Osteocyte (in vitro differentiated cells): ENCODE results near the gene SLC4A3. TPM values are rescaled to one million over a fixed set of nuclear protein-coding genes. Genes with fewer than 3 reads are reported as not detected.

Experiments used
- DNase-seq: peaks from one replicate; pipeline ENCODE4 v3.0.0; 2021; ENCODE audit warnings: mixed read lengths; ENCODE audit not compliant: unreplicated experiment; ENCODE audit errors: extremely low spot score
- H3K27ac Mint-ChIP-seq: one replicate; pipeline ENCODE4 v1.8.0; 2021; ENCODE audit warnings: mild to moderate bottlenecking, mixed read lengths; ENCODE audit not compliant: unreplicated experiment
- H3K27me3 Mint-ChIP-seq: one replicate; pipeline ENCODE4 v1.8.0; 2021; ENCODE audit warnings: mixed read lengths; ENCODE audit not compliant: unreplicated experiment
- H3K36me3 Mint-ChIP-seq: one replicate; pipeline ENCODE4 v1.8.0; 2021; ENCODE audit warnings: mixed read lengths; ENCODE audit not compliant: unreplicated experiment
- H3K4me1 Mint-ChIP-seq: one replicate; pipeline ENCODE4 v1.8.0; 2021; ENCODE audit warnings: mixed read lengths; ENCODE audit not compliant: unreplicated experiment
- H3K4me3 Mint-ChIP-seq: one replicate; pipeline ENCODE4 v1.8.0; 2021; ENCODE audit warnings: mild to moderate bottlenecking, moderate library complexity, mixed read lengths; ENCODE audit not compliant: unreplicated experiment
- H3K9me3 Mint-ChIP-seq: one replicate; pipeline ENCODE4 v1.8.0; 2021; ENCODE audit warnings: mixed read lengths; ENCODE audit not compliant: unreplicated experiment
- total RNA-seq: library from RNA; stranded (reverse); gene quantifications from 2 replicates; pipeline ENCODE4 v1.2.1, GENCODE V29; 2021
- TF ChIP-seq, protein P1 (sequence below): fragments of 200-600 bp; sonication (generic); IDR thresholded peaks from 2 replicates; pipeline ENCODE4 v1.5.0; 2021; ENCODE audit warnings: antibody characterized with exemption, mild to moderate bottlenecking, moderate library complexity

The SLC4A3 gene
- total RNA-seq, 1 donor from 2014 or later: 11.6 TPM

- H3K27me3 Mint-ChIP-seq: peaks cover 28% of the 10 kb centered on the region
- TF ChIP-seq, protein P1, sequence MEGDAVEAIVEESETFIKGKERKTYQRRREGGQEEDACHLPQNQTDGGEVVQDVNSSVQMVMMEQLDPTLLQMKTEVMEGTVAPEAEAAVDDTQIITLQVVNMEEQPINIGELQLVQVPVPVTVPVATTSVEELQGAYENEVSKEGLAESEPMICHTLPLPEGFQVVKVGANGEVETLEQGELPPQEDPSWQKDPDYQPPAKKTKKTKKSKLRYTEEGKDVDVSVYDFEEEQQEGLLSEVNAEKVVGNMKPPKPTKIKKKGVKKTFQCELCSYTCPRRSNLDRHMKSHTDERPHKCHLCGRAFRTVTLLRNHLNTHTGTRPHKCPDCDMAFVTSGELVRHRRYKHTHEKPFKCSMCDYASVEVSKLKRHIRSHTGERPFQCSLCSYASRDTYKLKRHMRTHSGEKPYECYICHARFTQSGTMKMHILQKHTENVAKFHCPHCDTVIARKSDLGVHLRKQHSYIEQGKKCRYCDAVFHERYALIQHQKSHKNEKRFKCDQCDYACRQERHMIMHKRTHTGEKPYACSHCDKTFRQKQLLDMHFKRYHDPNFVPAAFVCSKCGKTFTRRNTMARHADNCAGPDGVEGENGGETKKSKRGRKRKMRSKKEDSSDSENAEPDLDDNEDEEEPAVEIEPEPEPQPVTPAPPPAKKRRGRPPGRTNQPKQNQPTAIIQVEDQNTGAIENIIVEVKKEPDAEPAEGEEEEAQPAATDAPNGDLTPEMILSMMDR: no peak
- DNase-seq: no peak
- H3K9me3 Mint-ChIP-seq: peaks cover 11% of the 10 kb centered on the region
- H3K4me1 Mint-ChIP-seq: peaks cover 3% of the 10 kb centered on the region
- no peaks in the 10 kb centered on the region for H3K36me3 Mint-ChIP-seq
- H3K4me3 Mint-ChIP-seq: no peak overlapping the region
- H3K27ac Mint-ChIP-seq: no peak overlapping the region
Observed at GRCh38 chr2:219661197-219661954, 33.9 kb downstream of the SLC4A3 start.

GRCh38 chr2:219661955-219662395, 34.5 kb downstream of the SLC4A3 start:
- no peak overlapping the region for H3K27ac Mint-ChIP-seq
- H3K4me1 Mint-ChIP-seq: peaks cover 3% of the 10 kb centered on the region
- no peak for DNase-seq
- H3K36me3 Mint-ChIP-seq: no peaks in the 10 kb centered on the region
- no peak overlapping the region for H3K4me3 Mint-ChIP-seq
- H3K27me3 Mint-ChIP-seq: peaks cover 23% of the 10 kb centered on the region
- peaks cover 6% of the 10 kb centered on the region for H3K9me3 Mint-ChIP-seq
- TF ChIP-seq, protein P1: no peak

DNA sequence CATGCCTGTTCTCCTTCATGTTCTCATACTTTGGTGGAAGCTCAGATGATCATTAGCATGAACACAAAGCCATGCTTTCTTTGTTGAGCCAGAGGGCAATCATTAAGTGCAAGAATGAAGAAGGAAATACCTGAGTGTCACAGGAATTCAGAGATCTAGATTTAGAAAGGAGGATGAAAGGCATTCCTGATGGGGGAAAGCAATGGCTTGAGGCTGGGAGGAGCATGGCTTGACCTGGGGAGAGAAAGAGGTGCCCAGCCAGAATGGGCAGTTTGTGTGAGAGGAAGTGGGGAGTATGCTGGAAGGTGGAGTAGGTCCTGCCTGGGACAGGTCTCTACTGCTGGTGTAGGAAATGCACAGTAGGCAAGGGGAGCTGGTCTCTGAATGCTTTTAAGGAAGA, 35.1 kb downstream of the SLC4A3 start:
- peaks cover 6% of the 10 kb centered on the region for H3K9me3 Mint-ChIP-seq
- peaks cover 18% of the 10 kb centered on the region for H3K27me3 Mint-ChIP-seq
- TF ChIP-seq, protein P1: no peak
- no peak for DNase-seq
- peaks cover 3% of the 10 kb centered on the region for H3K4me1 Mint-ChIP-seq
- H3K27ac Mint-ChIP-seq: no peak overlapping the region
- no peak overlapping the region for H3K4me3 Mint-ChIP-seq
- no peaks in the 10 kb centered on the region for H3K36me3 Mint-ChIP-seq

GRCh38 chr2:219663116-219663762, 35.8 kb downstream of the SLC4A3 start:
- Mint-ChIP-seq H3K4me3 (no peak overlapping the region), H3K36me3 (no peaks in the 10 kb centered on the region), H3K9me3 (peaks cover 6% of the 10 kb centered on the region), H3K27ac (no peak overlapping the region), H3K4me1 (peaks cover 3% of the 10 kb centered on the region), H3K27me3 (peaks cover 15% of the 10 kb centered on the region)
- no peak for DNase-seq
- TF ChIP-seq, protein P1: no peak

GRCh38 chr2:219664041-219664440, 36.6 kb downstream of the SLC4A3 start:
- Mint-ChIP-seq H3K36me3 (no peaks in the 10 kb centered on the region), H3K9me3 (peaks cover 6% of the 10 kb centered on the region), H3K27ac (no peak overlapping the region), H3K4me3 (no peak overlapping the region), H3K27me3 (peaks cover 11% of the 10 kb centered on the region), H3K4me1 (peaks cover 3% of the 10 kb centered on the region)
- TF ChIP-seq, protein P1: no peak
- DNase-seq: no peak
